Smooth muscle cell (in vitro differentiated cells): ENCODE measurements around the gene MAML2. TPM values are rescaled to one million over a fixed set of nuclear protein-coding genes. Genes with fewer than 3 reads are reported as not detected.

Source experiments
- DNase-seq: peaks from one replicate; lab custom pipeline; 2025; ENCODE audit not compliant: unreplicated experiment; lab: John Stamatoyannopoulos, UW
- H2AFZ ChIP-seq: fragments of 200-600 bp; sonication (generic); 2 replicates; pipeline ENCODE4 v1.6.0; 2016; ENCODE audit warnings: antibody characterized with exemption, low read depth, mild to moderate bottlenecking
- H3F3A ChIP-seq: fragments of 200-600 bp; sonication (generic); 2 replicates; pipeline ENCODE4 v1.6.0; 2017; ENCODE audit warnings: antibody characterized with exemption, low read depth
- H3K27ac ChIP-seq: fragments of 200-600 bp; sonication (generic); 2 replicates; pipeline ENCODE4 v1.5.1; 2016; ENCODE audit warnings: low read depth, mild to moderate bottlenecking
- H3K27me3 ChIP-seq: fragments of 200-600 bp; sonication (generic); 2 replicates; pipeline ENCODE4 v1.6.1; 2016; ENCODE audit warnings: low read depth, mild to moderate bottlenecking
- H3K36me3 ChIP-seq: fragments of 200-600 bp; sonication (generic); 2 replicates; pipeline ENCODE4 v1.5.1; 2016; ENCODE audit warnings: low read depth
- H3K4me1 ChIP-seq: fragments of 200-600 bp; sonication (generic); 2 replicates; pipeline ENCODE4 v1.5.1; 2016; ENCODE audit warnings: low read depth
- H3K4me2 ChIP-seq: fragments of 200-600 bp; sonication (generic); 2 replicates; pipeline ENCODE4 v1.6.0; 2016; ENCODE audit warnings: mild to moderate bottlenecking
- H3K4me3 ChIP-seq: fragments of 200-600 bp; sonication (generic); 2 replicates; pipeline ENCODE4 v1.5.1; 2016; ENCODE audit warnings: mild to moderate bottlenecking
- H3K79me2 ChIP-seq: fragments of 200-600 bp; sonication (generic); 2 replicates; pipeline ENCODE4 v1.6.0; 2016; ENCODE audit warnings: low read depth, mild to moderate bottlenecking
- H3K9ac ChIP-seq: fragments of 200-600 bp; sonication (generic); 2 replicates; pipeline ENCODE4 v1.6.0; 2016; ENCODE audit warnings: low read depth
- H3K9me3 ChIP-seq: fragments of 200-600 bp; sonication (generic); replicated peaks from 2 replicates; pipeline ENCODE4 v1.5.1; 2016; ENCODE audit warnings: low read depth
- H4K20me1 ChIP-seq: fragments of 200-600 bp; sonication (generic); 2 replicates; pipeline ENCODE4 v1.6.0; 2016; ENCODE audit warnings: low read depth
- WGBS: methylation state at CpG from one replicate; pipeline ENCODE4 v1.1.7; 2016; ENCODE audit warnings: low lambda C conversion rate; 5-methylcytosine and 5-hydroxymethylcytosine counted together
- polyA plus RNA-seq: library from polyadenylated mRNA; unstranded; fragments of >200 nt; fragmentation: Nextera tagmentation; extraction: Ambion mirVana; gene quantifications from 2 replicates; pipeline ENCODE4 v1.2.1, GENCODE V29; 2016
- total RNA-seq: library from RNA; depleted of rRNA; stranded (reverse); fragments of >200 nt; gene quantifications from 2 replicates; pipeline ENCODE4 v1.2.3, GENCODE V29; 2014
- TF ChIP-seq, protein P1 (sequence below): fragments of 200-600 bp; sonication (generic); IDR thresholded peaks from 2 replicates; pipeline ENCODE4 v1.5.1; 2017; ENCODE audit warnings: borderline replicate concordance, mild to moderate bottlenecking, antibody characterized with exemption; ENCODE audit not compliant: insufficient read depth, poor library complexity, severe bottlenecking

The MAML2 gene
- total and polyA plus RNA-seq, 2 experiments from 2014 or later, result 8.7 to 52.4 TPM

DNA sequence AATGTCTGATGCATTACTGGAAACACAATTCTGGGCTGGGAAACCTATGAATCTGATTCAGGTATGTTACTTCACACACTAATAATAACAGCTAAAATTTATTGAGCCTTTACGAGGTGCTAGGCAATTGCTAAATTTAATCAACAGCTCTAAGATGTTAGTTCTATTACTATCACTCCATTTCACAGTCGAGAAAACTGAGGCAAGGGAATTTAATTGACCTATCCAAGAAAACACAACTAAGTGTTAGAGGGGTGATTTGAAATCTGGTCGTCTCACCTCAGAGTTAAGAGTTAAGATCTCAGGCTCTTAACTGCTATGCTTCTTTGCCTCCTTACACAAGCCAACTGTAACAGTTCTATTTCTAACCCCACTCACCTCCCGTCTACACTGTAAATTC lies 8.8 kb downstream of the MAML2 start:
- DNase-seq, result no peak
- Histone ChIP-seq H3K36me3 (no peaks in the 10 kb centered on the region), H2AFZ (no peak overlapping the region), H3K4me3 (no peak overlapping the region), H3K4me1 (peaks cover 61% of the 10 kb centered on the region), H3K27me3 (no peaks in the 10 kb centered on the region), H3K9me3 (no peaks in the 10 kb centered on the region), H3K9ac (peak overlapping the region; percentile 1), H3F3A (peaks cover 32% of the 10 kb centered on the region), H3K79me2 (peaks cover 98% of the 10 kb centered on the region), H3K4me2 (peak overlapping the region; percentile 41), H4K20me1 (peaks cover 11% of the 10 kb centered on the region), H3K27ac (peak overlapping the region; percentile 76)
- 96% methylated on average over 4 of the region's 4 CpGs for WGBS
- TF ChIP-seq, protein P1, sequence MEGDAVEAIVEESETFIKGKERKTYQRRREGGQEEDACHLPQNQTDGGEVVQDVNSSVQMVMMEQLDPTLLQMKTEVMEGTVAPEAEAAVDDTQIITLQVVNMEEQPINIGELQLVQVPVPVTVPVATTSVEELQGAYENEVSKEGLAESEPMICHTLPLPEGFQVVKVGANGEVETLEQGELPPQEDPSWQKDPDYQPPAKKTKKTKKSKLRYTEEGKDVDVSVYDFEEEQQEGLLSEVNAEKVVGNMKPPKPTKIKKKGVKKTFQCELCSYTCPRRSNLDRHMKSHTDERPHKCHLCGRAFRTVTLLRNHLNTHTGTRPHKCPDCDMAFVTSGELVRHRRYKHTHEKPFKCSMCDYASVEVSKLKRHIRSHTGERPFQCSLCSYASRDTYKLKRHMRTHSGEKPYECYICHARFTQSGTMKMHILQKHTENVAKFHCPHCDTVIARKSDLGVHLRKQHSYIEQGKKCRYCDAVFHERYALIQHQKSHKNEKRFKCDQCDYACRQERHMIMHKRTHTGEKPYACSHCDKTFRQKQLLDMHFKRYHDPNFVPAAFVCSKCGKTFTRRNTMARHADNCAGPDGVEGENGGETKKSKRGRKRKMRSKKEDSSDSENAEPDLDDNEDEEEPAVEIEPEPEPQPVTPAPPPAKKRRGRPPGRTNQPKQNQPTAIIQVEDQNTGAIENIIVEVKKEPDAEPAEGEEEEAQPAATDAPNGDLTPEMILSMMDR, result no peak

DNA sequence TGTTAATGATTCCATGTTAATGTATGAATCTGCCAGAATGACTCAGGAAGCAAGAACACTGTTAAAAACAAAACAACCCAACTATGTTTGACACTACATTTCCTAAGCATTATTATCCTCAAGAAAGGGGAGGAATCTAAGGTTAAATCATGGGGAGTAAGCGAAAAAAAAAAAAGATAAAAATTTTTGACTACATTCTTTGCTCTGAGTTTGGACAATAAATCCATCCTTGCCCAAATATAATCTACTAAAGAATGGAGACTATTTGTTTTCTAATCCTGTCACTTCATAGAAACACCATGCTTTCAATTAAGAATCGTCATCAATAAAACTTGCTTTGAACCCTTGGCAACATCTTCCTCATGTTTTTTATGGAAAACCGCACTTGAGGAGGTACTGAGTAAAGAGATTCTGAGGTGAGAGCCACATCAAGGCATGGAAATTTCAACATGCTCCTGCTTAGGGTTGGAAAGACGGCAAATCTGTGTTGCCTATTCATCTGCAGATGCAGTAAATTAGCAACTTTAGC lies 9.7 kb downstream of the MAML2 start:
- peaks cover 67% of the 10 kb centered on the region for H3K4me1 ChIP-seq
- no peaks in the 10 kb centered on the region for H3K9me3 ChIP-seq
- no peak overlapping the region for H3K4me3 ChIP-seq
- TF ChIP-seq, protein P1, result no peak
- WGBS, result 47% methylated on average over 4 of the region's 4 CpGs
- H3K79me2 ChIP-seq, result peaks cover 93% of the 10 kb centered on the region
- H2AFZ ChIP-seq, result no peak overlapping the region
- peaks cover 30% of the 10 kb centered on the region for H3F3A ChIP-seq
- peak overlapping the region; percentile 41 for H3K4me2 ChIP-seq
- DNase-seq, result no peak
- H4K20me1 ChIP-seq, result peaks cover 11% of the 10 kb centered on the region
- no peaks in the 10 kb centered on the region for H3K36me3 ChIP-seq
- H3K27ac ChIP-seq, result peak overlapping the region; percentile 76
- H3K9ac ChIP-seq, result peak overlapping the region; percentile 17
- H3K27me3 ChIP-seq, result no peaks in the 10 kb centered on the region

DNA sequence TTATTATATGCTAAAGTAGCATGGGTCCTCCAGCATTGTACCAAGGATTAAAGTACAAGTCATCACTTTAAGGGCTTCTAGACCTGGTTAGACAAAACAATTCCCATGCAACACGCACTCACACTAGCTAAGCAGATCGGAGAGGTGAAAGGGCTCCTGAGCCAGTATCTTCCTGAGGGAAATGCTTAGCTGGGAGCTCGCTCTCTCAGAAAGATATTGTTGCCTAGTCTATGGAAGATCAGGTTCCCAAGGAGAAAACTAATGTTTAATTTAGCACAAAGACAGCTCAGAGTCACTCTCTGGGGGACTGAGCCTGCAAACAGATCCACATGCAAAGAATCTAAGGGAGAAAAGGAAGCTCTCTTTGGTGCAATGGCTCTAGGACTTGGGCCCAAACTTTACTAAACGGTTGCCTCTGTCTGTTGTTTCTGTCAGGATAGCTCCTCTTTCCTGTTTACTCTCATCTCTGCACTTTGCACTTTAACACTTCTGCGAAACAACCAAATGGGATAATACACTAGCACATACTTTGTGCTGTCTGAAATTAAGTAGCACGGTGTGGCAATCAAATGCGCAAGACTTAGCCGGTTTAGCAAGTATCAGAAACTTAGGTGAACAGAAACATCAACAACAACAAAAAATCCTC lies 10.7 kb downstream of the MAML2 start:
- H3K27ac ChIP-seq, result peak overlapping the region; percentile 76
- H3K9ac ChIP-seq, result peak overlapping the region; percentile 17
- WGBS, result 59% methylated on average over 8 of the region's 8 CpGs
- no peaks in the 10 kb centered on the region for H3K36me3 ChIP-seq
- H3K4me3 ChIP-seq, result no peak overlapping the region
- no peak for DNase-seq
- H3K4me2 ChIP-seq, result peak overlapping the region; percentile 41
- H3K9me3 ChIP-seq, result no peaks in the 10 kb centered on the region
- H3F3A ChIP-seq, result peaks cover 30% of the 10 kb centered on the region
- H3K27me3 ChIP-seq, result no peaks in the 10 kb centered on the region
- H2AFZ ChIP-seq, result no peak overlapping the region
- H4K20me1 ChIP-seq, result peaks cover 2% of the 10 kb centered on the region
- peaks cover 59% of the 10 kb centered on the region for H3K4me1 ChIP-seq
- TF ChIP-seq, protein P1, result no peak
- H3K79me2 ChIP-seq, result peaks cover 93% of the 10 kb centered on the region
